ENCODE data around the gene ZNF414.

- TF ChIP-seq CTCF (IDR thresholded peaks at IDR 0.05) (no peak), POLR2A (IDR thresholded peaks at IDR 0.05) (no peak), EP300 (IDR thresholded peaks at IDR 0.05) (no peak), POLR2AphosphoS5 (IDR thresholded peaks at IDR 0.05) (no peak)
Measured at GRCh38 chr19:8550070-8550469, 36.1 kb upstream of the ZNF414 start.

Measured in gastroesophageal sphincter (tissue), 3 donors.